ENCODE results near the gene IKZF3. TPM values are rescaled to one million over a fixed set of nuclear protein-coding genes. Genes with fewer than 3 reads are reported as not detected.

IKZF3 gene
- total and polyA plus RNA-seq, 10 of the 15 experiments (the other 5 are each of a cell fraction or from before 2014, with no cell fraction given) = 5.5 to 98.2 (median 47.6) TPM

- TF ChIP-seq ATF3 (IDR thresholded peaks at IDR 0.05; ENCODE audit: borderline replicate concordance, extremely low read depth, low read depth, low read length) = no peak
- TF ChIP-seq SREBF1 (IDR thresholded peaks at IDR 0.05; ENCODE audit: low read length) = no peak
- no peak for TF ChIP-seq SREBF2 (IDR thresholded peaks at IDR 0.05; ENCODE audit: low read length)
- TF ChIP-seq FOS (IDR thresholded peaks at IDR 0.05; ENCODE audit: borderline replicate concordance, extremely low read depth, insufficient read length) = no peak
- no peak for TF ChIP-seq JUND (IDR thresholded peaks at IDR 0.05; ENCODE audit: low read depth, low read length)
- peak; percentile 24; the same call in 1 of the 2 replicates for TF ChIP-seq ZNF384 (IDR thresholded peaks at IDR 0.05; ENCODE audit: borderline replicate concordance, low read depth, low read length)
- TF ChIP-seq CTCF (IDR thresholded peaks at IDR 0.05 in 2 of 3, conservative IDR thresholded peaks at IDR 0.05 in 1 of 3; ENCODE audit: control insufficient read depth in 2 of 3, extremely low read depth in 1 of 3, insufficient read depth in 1 of 3, low read depth in 3 of 3, low read length in 3 of 3) = no peak
- TF ChIP-seq EP300 (IDR thresholded peaks at IDR 0.05; ENCODE audit: borderline replicate concordance in 1 of 2, control insufficient read depth in 1 of 2, low read depth in 2 of 2, low read length in 2 of 2) = peak; percentile 55 to 61; a peak in 3 of 4 replicates
- peak; percentile 84 for TF ChIP-seq ATF7 (IDR thresholded peaks at IDR 0.05; ENCODE audit: low read depth)
- no peak for TF ChIP-seq SIX5 (IDR thresholded peaks at IDR 0.05; ENCODE audit: low read depth, low read length, severe bottlenecking)
- no peak for TF ChIP-seq NKRF (conservative IDR thresholded peaks at IDR 0.05)
- no peak for TF ChIP-seq IRF4 (IDR thresholded peaks at IDR 0.05; ENCODE audit: low read depth, low read length)
- no peak for TF ChIP-seq ZBED1 (IDR thresholded peaks at IDR 0.05; ENCODE audit: borderline replicate concordance)
- TF ChIP-seq, protein P1, sequence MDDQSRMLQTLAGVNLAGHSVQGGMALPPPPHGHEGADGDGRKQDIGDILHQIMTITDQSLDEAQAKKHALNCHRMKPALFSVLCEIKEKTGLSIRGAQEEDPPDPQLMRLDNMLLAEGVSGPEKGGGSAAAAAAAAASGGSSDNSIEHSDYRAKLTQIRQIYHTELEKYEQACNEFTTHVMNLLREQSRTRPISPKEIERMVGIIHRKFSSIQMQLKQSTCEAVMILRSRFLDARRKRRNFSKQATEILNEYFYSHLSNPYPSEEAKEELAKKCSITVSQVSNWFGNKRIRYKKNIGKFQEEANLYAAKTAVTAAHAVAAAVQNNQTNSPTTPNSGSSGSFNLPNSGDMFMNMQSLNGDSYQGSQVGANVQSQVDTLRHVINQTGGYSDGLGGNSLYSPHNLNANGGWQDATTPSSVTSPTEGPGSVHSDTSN (IDR thresholded peaks at IDR 0.05; ENCODE audit: insufficient replicate concordance, low read depth, low read length) = no peak
- TF ChIP-seq, protein P2, sequence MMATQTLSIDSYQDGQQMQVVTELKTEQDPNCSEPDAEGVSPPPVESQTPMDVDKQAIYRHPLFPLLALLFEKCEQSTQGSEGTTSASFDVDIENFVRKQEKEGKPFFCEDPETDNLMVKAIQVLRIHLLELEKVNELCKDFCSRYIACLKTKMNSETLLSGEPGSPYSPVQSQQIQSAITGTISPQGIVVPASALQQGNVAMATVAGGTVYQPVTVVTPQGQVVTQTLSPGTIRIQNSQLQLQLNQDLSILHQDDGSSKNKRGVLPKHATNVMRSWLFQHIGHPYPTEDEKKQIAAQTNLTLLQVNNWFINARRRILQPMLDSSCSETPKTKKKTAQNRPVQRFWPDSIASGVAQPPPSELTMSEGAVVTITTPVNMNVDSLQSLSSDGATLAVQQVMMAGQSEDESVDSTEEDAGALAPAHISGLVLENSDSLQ (IDR thresholded peaks at IDR 0.05) = no peak
- TF ChIP-seq TAF1 (IDR thresholded peaks at IDR 0.05; ENCODE audit: borderline replicate concordance, low read depth, low read length) = no peak
- TF ChIP-seq CHD4 (IDR thresholded peaks at IDR 0.05) = no peak
- TF ChIP-seq, protein P3, sequence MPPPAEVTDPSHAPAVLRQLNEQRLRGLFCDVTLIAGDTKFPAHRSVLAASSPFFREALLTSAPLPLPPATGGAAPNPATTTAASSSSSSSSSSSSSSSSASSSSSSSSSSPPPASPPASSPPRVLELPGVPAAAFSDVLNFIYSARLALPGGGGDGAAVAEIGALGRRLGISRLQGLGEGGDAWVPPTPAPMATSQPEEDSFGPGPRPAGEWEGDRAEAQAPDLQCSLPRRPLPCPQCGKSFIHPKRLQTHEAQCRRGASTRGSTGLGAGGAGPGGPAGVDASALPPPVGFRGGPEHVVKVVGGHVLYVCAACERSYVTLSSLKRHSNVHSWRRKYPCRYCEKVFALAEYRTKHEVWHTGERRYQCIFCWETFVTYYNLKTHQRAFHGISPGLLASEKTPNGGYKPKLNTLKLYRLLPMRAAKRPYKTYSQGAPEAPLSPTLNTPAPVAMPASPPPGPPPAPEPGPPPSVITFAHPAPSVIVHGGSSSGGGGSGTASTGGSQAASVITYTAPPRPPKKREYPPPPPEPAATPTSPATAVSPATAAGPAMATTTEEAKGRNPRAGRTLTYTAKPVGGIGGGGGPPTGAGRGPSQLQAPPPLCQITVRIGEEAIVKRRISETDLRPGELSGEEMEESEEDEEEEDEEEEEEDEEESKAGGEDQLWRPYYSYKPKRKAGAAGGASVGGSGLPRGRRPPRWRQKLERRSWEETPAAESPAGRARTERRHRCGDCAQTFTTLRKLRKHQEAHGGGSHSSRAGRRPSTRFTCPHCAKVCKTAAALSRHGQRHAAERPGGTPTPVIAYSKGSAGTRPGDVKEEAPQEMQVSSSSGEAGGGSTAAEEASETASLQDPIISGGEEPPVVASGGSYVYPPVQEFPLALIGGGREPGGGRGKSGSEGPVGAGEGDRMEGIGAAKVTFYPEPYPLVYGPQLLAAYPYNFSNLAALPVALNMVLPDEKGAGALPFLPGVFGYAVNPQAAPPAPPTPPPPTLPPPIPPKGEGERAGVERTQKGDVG (CRISPR knock-in tag; IDR thresholded peaks at IDR 0.05) = no peak
- peak; percentile 85 for TF ChIP-seq HDGF (IDR thresholded peaks at IDR 0.05)
- TF ChIP-seq RELA (IDR thresholded peaks at IDR 0.05; ENCODE audit: borderline replicate concordance, partially characterized antibody) = no peak
- no peak for TF ChIP-seq HDAC2 (IDR thresholded peaks at IDR 0.05)
These were observed 97.0 kb downstream of the IKZF3 start (continued) for GRCh38 chr17:39767147-39767546.
